ENCODE measurements around the gene SPART.

SPART gene

DNA sequence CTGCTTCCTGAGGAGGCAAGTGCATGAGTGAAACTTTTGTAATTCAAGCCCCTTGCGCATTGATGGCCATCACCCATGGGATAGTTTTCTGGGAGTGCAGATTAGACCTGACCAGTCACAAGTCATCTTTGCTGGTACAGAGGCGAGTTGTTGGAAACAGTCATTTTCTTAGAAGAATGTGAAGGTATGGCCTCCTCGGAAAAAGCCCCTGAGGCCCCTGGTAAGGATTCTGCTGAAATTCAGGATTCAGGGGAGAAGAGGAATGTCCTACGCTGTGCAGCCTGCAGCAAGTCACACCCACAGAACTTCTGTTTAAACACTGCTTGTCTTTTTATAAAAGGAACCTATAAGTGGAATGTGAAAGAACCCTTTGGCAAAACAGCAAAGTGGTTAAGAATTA lies 11.0 kb upstream of the SPART start:
- TF ChIP-seq CTCF (IDR thresholded peaks at IDR 0.05; ENCODE audit: low read depth, low read length, missing control alignments): no peak
- Histone ChIP-seq H3K36me3 (replicated peaks) (no peaks in the 10 kb centered on the region), H3K27ac (no peak overlapping the region), H3K4me3 (ENCODE audit: low read depth, low read length) (no peak overlapping the region), H3K27me3 (replicated peaks) (no peaks in the 10 kb centered on the region)
- in situ Hi-C loops (cut with HindIII; ENCODE audit: low pct_ligation_motif_present, low sequenced_read_pairs): no loop called here
- DNase-seq: no peak

DNA sequence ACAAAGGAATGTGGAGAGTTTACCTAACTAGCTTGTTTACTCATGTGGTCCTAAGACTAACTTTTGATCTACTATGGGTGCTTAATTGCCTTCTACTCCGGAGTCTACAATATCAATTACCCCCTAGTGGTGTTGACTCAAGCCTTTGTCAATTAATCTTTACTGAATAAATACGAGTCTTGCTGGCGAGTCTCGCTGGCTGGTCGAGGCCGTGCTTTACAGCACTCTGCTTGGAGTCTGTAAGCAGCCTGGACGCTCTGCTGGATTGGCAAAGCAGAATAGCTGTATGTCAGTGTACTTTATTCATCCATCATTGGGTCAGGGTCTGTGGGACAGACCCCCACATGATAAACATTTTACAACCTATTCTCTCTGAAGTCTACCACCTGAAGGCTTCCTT lies 9.9 kb upstream of the SPART start:
- no peak for DNase-seq
- Histone ChIP-seq H3K27ac (no peak overlapping the region), H3K27me3 (replicated peaks) (no peaks in the 10 kb centered on the region), H3K36me3 (replicated peaks) (no peaks in the 10 kb centered on the region), H3K4me3 (ENCODE audit: low read depth, low read length) (no peak overlapping the region)
- TF ChIP-seq CTCF (IDR thresholded peaks at IDR 0.05; ENCODE audit: low read depth, low read length, missing control alignments): no peak
- in situ Hi-C loops (cut with HindIII; ENCODE audit: low pct_ligation_motif_present, low sequenced_read_pairs): no loop called here

DNA sequence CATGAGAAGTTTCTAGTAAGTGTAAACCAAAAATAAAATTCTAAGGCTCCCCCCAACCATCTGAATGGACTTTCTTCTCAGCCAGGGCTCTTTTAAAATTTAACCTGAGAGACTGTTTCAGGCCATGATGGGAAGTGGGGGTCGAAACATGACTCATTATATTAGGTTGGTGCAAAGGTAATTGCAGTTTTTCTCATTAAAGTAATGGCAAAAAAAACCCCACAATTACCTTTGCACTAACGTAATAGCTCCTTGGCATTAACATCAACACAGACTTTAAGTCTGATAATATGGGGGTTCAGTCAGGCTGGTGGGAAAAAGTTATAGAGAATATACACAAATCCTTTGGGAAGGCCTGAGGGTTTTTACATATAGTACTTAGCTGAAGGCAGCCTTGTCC lies 9.4 kb upstream of the SPART start:
- no peak for DNase-seq

GRCh38 chr13:36354842-36355623 lies 8.8 kb upstream of the SPART start:
- no peaks in the 10 kb centered on the region for H3K36me3 ChIP-seq (replicated peaks)
- no peak for DNase-seq

More for the DNA sequence above, 9.4 kb upstream of the SPART start:
- Histone ChIP-seq H3K27ac (no peak overlapping the region), H3K27me3 (replicated peaks) (no peaks in the 10 kb centered on the region), H3K36me3 (replicated peaks) (no peaks in the 10 kb centered on the region), H3K4me3 (ENCODE audit: low read depth, low read length) (no peak overlapping the region)
- in situ Hi-C loops (cut with HindIII; ENCODE audit: low pct_ligation_motif_present, low sequenced_read_pairs): no loop called here
- TF ChIP-seq CTCF (IDR thresholded peaks at IDR 0.05; ENCODE audit: low read depth, low read length, missing control alignments): no peak

DNA sequence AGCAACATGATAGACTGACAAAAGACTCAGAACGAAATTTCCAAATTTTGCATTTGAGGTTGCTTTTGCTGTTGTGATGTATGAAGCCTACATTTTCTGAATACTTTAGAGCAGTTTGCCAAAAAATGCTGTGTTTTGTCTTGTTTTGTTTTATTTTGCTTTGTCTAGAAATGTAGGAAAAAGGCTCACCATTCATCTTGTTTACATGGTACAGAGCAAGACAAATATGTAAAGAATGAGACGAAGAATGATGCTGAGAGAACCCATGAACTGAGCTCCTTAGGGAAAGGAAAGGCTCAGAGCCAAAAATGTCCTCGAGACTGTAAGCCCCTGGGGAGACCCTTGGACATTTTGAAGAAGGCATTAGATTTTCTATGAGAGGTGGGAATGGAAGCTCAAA lies 6.8 kb upstream of the SPART start:
- Histone ChIP-seq H3K4me3 (ENCODE audit: low read depth, low read length) (no peak overlapping the region), H3K27me3 (replicated peaks) (no peaks in the 10 kb centered on the region), H3K27ac (no peak overlapping the region), H3K36me3 (replicated peaks) (no peaks in the 10 kb centered on the region)
- DNase-seq: no peak
- in situ Hi-C loops (cut with HindIII; ENCODE audit: low pct_ligation_motif_present, low sequenced_read_pairs): no loop called here
- no peak for TF ChIP-seq CTCF (IDR thresholded peaks at IDR 0.05; ENCODE audit: low read depth, low read length, missing control alignments)

More at GRCh38 chr13:36354842-36355623, 8.8 kb upstream of the SPART start:
- no peak overlapping the region for H3K4me3 ChIP-seq (ENCODE audit: low read depth, low read length)
- TF ChIP-seq CTCF (IDR thresholded peaks at IDR 0.05; ENCODE audit: low read depth, low read length, missing control alignments): no peak
- in situ Hi-C loops (cut with HindIII; ENCODE audit: low pct_ligation_motif_present, low sequenced_read_pairs): no loop called here
- H3K27me3 ChIP-seq (replicated peaks): no peaks in the 10 kb centered on the region
- H3K27ac ChIP-seq: no peak overlapping the region

GRCh38 chr13:36352350-36352749 lies 6.2 kb upstream of the SPART start:
- H3K27ac ChIP-seq: no peak overlapping the region
- DNase-seq: no peak
- no peak for TF ChIP-seq CTCF (IDR thresholded peaks at IDR 0.05; ENCODE audit: low read depth, low read length, missing control alignments)

More at GRCh38 chr13:36352350-36352749, 6.2 kb upstream of the SPART start:
- H3K4me3 ChIP-seq (ENCODE audit: low read depth, low read length): no peak overlapping the region
- in situ Hi-C loops (cut with HindIII; ENCODE audit: low pct_ligation_motif_present, low sequenced_read_pairs): no loop called here
- no peaks in the 10 kb centered on the region for H3K36me3 ChIP-seq (replicated peaks)
- no peaks in the 10 kb centered on the region for H3K27me3 ChIP-seq (replicated peaks)
